ENCODE data around the gene APLN. TPM values are rescaled to one million over a fixed set of nuclear protein-coding genes. Genes with fewer than 3 reads are reported as not detected.

The APLN gene
- total RNA-seq, 1 donor = under 0.01 TPM

- TF ChIP-seq, protein P1, sequence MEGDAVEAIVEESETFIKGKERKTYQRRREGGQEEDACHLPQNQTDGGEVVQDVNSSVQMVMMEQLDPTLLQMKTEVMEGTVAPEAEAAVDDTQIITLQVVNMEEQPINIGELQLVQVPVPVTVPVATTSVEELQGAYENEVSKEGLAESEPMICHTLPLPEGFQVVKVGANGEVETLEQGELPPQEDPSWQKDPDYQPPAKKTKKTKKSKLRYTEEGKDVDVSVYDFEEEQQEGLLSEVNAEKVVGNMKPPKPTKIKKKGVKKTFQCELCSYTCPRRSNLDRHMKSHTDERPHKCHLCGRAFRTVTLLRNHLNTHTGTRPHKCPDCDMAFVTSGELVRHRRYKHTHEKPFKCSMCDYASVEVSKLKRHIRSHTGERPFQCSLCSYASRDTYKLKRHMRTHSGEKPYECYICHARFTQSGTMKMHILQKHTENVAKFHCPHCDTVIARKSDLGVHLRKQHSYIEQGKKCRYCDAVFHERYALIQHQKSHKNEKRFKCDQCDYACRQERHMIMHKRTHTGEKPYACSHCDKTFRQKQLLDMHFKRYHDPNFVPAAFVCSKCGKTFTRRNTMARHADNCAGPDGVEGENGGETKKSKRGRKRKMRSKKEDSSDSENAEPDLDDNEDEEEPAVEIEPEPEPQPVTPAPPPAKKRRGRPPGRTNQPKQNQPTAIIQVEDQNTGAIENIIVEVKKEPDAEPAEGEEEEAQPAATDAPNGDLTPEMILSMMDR (IDR thresholded peaks at IDR 0.05; ENCODE audit: insufficient read depth, low read depth, low read length) = no peak
- DNase-seq (ENCODE audit: low read depth) = no peak
- no peak overlapping the region for H3K4me3 ChIP-seq (ENCODE audit: low read depth, low read length)
Measured at GRCh38 chrX:129646566-129647417, 8.0 kb downstream of the APLN start.

- TF ChIP-seq, protein P1 (IDR thresholded peaks at IDR 0.05; ENCODE audit: insufficient read depth, low read depth, low read length) = no peak
- no peak for DNase-seq (ENCODE audit: low read depth)
- H3K4me3 ChIP-seq (ENCODE audit: low read depth, low read length) = no peak overlapping the region
Measured at GRCh38 chrX:129642641-129643040, 12.1 kb downstream of the APLN start.

GRCh38 chrX:129641941-129642340 lies 12.8 kb downstream of the APLN start:
- peak; percentile 53 for DNase-seq (ENCODE audit: low read depth)
- TF ChIP-seq, protein P1 (IDR thresholded peaks at IDR 0.05; ENCODE audit: insufficient read depth, low read depth, low read length) = no peak
- no peak overlapping the region for H3K4me3 ChIP-seq (ENCODE audit: low read depth, low read length)

- TF ChIP-seq, protein P1 (IDR thresholded peaks at IDR 0.05; ENCODE audit: insufficient read depth, low read depth, low read length) = no peak
Measured at GRCh38 chrX:129641469-129641868, 13.3 kb downstream of the APLN start.

DNA sequence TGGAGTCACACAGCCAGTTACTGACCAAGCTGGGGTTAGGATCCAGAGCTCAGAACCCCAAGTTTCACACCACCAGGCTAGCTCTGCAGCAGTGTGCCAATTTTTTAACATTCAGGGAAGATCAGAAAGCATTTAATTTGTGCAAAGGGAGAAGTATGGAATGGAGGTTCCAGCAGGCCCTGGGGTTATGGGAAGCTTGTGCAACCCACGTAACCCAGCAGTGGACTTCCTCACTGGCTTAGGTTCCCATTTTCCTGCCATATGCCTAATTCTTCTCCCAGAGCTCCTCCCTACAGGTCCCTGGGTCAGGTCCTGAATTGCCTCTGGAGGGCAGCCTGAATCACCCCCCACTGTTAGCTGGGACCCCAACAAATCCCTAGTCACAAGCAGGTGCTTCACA lies 14.0 kb downstream of the APLN start:
- no peak overlapping the region for H3K4me3 ChIP-seq (ENCODE audit: low read depth, low read length)
- TF ChIP-seq, protein P1 (IDR thresholded peaks at IDR 0.05; ENCODE audit: insufficient read depth, low read depth, low read length) = no peak
- DNase-seq (ENCODE audit: low read depth) = no peak

More at GRCh38 chrX:129641469-129641868, 13.3 kb downstream of the APLN start:
- no peak for DNase-seq (ENCODE audit: low read depth)
- H3K4me3 ChIP-seq (ENCODE audit: low read depth, low read length) = no peak overlapping the region

DNA sequence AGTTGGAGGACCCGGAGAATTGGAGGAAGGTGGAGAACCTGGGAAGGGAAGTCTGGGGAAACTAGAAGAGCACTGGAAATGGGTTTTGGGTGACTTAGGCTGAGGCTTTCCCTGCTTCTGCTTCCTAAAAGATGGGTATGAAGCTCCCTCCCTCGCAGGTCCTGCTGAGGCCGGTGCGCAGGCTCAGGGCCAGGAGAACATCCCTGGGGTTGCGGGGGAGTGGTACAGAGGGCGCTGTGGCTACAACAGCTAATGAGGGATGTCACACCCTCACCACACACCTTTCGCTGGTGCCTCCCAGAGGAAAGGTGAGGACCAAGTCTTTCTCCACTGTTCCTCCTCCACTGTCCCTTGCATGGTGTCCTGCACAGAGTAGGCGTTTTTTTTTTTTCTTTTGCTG lies 15.8 kb downstream of the APLN start:
- no peak for DNase-seq (ENCODE audit: low read depth)
- TF ChIP-seq, protein P1 (IDR thresholded peaks at IDR 0.05; ENCODE audit: insufficient read depth, low read depth, low read length) = no peak
- no peak overlapping the region for H3K4me3 ChIP-seq (ENCODE audit: low read depth, low read length)
